ENCODE results near the gene TP63.

DNA sequence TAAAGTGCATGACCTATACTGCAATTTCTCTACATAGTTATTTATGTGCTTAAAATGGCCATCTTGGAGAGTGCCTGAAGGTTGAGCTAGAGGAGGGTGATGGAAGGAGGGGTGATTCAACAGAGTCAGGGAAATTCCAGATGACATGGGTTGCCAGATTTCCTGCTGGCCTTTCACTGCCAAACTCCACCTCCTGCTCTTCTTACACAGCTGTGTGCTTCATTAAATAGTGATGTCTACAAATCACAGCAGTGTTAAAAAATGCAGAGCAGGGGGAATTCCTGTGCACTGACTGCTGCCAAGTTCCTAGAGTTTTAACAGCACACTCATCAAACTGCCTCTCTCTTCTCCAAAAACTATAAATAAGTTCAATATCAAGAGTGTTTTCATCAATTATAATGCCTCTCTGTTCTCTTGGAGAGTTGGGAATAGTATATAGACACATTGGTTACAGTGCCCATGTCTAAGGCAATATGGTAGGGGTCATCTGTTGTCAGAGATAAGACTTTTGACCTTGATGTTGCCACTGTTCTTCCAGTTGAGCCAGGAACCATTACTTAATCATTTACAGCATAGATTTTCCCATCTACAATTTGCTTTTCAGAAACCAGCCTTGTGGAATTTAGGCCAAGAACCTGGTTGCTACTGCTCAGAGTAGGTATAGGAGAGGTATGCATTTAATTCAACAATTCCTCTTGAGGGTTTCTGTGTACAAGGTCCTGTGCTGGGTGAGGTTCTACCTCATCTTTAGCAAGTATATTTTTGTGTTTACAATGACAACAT, 79.6 kb downstream of the TP63 start:
- TF ChIP-seq, protein P1, sequence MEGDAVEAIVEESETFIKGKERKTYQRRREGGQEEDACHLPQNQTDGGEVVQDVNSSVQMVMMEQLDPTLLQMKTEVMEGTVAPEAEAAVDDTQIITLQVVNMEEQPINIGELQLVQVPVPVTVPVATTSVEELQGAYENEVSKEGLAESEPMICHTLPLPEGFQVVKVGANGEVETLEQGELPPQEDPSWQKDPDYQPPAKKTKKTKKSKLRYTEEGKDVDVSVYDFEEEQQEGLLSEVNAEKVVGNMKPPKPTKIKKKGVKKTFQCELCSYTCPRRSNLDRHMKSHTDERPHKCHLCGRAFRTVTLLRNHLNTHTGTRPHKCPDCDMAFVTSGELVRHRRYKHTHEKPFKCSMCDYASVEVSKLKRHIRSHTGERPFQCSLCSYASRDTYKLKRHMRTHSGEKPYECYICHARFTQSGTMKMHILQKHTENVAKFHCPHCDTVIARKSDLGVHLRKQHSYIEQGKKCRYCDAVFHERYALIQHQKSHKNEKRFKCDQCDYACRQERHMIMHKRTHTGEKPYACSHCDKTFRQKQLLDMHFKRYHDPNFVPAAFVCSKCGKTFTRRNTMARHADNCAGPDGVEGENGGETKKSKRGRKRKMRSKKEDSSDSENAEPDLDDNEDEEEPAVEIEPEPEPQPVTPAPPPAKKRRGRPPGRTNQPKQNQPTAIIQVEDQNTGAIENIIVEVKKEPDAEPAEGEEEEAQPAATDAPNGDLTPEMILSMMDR (IDR thresholded peaks at IDR 0.05) = no peak
- TF ChIP-seq POLR2A (IDR thresholded peaks at IDR 0.05) = no peak

Data from body of pancreas (tissue), 4 donors.